CD4-positive, alpha-beta T cell treated with Interferon alpha-2 for 1 hour (primary cell): ENCODE results near the gene SNPH.

ENCODE experiments used
- DNase-seq, 2 donors: peaks; one replicate each; pipeline ENCODE4 v3.0.0-alpha.2; 2020 to 2022

SNPH gene

DNA sequence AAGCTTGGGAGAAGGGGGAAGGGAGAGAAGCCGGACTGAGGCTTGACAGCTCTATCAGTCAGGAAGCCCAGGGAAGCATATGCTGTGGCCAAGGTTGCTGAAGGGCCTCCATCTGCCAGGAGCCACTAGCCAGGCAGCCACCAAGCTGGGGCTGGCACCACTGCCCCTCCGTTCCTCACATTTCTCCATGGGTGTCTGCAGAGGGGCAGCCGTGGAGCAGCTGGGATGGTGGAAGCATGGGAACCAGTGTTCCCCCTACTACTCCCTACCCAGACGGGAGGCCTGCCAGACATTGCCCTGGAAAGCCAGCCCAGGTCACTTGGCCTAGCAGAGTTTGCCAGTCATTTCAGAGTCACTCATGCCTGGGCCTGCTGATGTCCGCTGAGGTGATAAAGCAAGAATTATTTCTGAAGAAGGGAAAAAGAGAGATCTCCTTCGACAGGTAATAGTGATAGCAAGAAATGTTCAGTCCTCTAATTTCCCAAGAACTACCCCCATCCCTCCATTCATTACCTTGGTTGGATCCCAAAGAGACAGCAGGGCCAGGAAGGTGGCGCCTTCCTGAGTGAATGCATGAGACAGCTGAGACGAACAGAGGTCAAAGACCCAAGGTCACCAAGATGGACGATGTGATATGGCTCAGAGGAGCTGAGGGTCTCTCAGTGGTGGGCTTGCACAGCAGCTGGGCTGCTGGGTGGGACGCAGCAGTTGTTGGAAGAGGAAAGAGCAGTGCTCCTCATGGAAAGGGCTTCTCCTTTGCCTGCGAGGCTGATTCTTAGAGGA lies 21.9 kb downstream of the SNPH start:
- no peak for DNase-seq

DNA sequence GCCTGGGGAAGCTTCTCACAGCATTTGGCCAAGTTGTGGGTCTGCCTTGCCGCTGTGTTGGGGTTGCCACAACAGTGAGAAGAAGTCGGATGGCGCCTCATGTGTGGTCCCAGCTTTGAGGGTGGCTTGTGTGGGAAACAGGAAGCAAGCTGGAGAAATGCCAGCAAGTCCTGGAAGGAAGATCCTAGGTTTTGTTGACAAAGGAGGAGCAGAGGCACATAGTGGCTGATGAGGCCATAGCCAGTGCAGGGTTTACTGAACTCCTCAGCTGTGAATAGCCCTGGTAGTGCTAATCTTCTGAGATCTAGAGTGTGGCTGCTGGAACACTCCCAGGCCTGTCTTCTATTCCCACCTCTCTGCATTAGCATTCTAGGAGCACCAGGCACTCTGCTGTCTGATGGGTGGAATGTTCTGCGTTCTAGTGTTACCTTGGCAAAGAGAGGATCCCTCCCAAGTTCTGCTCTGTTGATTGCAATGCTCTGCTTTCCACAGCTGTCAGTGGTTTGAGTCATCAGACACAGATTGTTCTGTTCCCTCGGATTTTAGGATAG lies 25.2 kb downstream of the SNPH start:
- no peak for DNase-seq

DNA sequence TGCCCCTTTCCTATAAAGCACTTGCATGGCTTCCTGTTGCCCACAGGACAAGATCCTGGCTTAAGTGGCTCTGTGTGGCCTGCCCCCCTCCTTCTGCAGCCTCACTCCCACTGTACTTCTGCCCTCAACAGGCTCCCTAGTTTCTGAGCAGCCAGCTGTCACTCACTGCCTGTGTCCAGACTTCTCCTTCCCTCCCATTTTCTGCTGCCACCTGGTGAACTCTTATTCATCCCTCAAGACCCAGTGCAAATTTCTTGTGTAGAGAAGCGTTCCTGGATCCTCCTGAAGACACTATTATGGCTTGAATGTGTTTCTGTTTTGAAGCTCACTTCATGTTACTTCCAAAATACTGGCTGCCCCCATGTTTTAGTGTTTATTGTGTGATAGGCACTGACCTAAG lies 26.5 kb downstream of the SNPH start:
- no peak for DNase-seq

DNA sequence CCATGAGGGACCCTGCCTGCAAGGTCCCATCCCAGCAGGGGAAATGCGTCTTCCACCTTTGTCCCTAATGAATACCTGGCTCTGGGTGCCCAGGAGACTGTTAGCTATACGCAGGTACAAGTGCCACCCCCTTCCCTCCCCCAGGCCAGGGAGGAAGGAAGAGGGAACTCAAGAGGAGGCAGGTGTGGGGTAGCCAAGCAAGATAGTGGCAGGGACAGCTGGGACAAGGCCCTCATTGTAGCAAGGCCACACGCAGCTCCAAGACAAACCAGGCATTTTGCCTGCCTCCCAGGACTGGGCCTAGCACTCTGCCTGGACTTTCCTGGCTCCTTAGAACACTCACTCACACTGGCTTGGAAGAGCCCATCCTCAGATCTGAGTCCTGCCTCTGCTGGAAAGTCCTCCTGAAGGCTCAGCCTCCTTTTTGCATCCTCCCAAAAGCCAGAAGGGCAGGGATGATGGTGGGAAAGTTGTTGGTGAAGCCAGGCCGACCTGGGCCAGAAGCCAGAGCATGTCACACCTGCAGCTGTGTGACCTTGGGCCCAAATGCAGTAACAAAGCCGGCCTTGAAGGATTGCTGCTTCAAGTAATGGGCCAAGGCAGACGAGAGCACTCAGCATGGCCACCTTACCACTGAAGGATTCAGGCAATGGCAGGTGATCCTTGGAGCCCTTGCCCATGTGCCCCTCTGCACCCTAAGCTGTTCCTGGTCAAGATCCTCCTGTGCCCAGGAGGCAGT lies 27.7 kb downstream of the SNPH start:
- no peak for DNase-seq

DNA sequence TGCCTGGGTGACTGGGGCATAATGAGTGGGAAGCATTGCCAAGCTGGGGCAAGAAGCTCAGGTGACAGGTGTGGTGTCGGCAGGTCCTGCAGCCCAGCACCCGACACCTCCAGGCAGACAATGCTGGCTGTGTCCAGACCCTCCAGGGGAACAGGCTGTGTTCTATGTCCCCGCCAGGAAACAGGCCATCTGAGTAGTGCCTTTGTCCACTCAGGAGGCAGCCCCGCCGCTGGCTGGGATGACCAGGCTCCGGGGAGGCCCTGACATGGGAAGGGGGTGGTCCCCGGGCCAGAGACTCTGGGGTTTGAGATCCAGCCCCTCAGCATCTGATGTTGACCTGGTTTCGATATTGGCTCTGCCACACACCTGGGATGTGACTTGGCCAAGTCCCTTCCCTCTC lies 28.4 kb downstream of the SNPH start:
- DNase-seq, result no peak

DNA sequence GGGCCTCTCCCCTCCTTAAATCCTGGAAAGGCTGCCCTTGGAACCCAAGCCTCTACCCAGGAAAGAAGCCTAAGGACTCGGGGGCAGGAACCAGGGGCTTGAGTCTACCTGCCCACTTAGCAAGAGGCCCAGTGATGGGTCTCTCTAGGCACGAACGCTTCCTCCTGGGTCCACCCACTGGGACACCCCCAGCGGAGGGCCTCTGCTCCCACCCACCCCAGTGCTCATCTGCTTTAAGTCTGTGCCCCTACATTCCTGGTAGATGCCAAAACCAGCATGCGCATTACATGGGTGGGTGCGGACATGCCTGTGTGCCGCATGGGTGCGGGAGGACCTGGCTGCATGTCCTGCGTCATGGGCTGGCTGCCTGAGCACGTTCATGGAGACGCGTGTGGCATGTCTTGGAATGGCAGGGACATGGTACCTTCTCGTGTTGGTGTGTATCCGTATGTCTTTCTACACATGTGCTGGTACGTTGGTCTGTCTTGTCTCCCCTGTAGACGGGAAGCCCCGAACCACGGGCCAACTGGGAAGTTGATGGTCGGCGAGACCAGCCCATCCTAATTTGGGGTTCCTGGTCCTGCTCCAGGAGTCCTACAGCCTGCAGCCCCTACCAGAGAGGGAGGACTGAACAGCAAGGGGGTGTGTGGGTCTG lies 29.3 kb downstream of the SNPH start:
- DNase-seq, result no peak

DNA sequence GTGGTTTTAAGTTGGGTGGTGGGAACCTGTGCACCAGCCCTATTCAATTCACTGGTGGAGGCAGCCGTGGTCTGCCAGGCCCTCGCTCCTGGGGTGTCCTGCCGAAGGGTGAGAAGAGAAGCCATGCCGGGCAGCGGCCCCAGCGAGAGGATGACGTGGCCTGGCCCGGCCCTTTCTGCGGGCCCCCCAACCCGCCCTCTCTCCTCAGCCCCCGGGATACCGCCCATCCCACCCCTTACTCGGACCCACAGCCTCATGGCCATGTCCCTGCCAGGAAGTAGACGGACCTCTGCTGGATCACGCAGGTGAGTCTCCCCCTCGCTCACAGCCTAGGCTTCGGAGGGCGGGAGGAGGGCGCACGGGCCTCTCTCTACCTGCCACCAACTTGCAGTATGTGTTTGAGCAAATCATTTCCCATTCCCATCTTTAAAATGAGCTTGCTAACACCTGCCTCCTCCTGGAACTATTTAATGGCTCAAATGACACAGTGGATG lies 30.1 kb downstream of the SNPH start:
- no peak for DNase-seq

DNA sequence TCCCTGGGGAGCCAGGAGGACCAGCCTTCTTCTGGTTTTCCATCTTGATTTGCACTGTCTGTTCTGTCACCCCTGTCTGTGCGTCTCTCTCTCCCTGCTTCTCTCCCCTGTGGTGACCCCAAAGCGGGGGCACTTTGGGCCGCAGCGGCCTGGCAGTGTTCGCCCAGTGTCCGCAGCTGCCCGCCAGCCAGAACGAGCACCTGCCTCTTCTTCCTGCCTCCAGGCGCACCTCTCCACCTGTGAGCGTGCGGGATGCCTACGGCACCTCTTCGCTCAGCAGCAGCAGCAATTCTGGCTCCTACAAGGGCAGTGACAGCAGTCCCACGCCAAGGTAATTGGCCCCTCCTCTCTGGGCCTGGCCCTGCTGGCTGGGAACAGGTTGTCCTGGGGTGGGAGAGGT lies 30.8 kb downstream of the SNPH start:
- no peak for DNase-seq

DNA sequence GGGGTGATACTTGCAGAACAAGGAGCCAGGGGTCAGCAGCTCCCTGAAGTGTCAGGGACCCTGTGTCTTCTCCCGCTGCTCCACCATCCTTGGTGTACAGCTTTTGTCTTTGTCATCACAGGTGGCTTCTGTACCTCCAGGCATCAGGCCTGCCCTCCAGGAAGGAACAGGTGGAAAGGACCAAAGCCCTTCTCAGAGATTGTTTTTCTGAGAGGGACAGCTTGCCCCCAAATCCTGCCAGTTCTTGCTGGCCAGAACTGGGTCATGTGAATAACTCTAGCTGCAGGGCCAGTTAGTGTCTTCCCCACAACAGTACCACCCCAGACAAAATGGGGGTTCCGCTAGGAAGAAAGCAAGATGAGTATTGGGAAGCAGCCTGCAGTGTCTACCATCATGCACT lies 31.4 kb downstream of the SNPH start:
- DNase-seq, result no peak

DNA sequence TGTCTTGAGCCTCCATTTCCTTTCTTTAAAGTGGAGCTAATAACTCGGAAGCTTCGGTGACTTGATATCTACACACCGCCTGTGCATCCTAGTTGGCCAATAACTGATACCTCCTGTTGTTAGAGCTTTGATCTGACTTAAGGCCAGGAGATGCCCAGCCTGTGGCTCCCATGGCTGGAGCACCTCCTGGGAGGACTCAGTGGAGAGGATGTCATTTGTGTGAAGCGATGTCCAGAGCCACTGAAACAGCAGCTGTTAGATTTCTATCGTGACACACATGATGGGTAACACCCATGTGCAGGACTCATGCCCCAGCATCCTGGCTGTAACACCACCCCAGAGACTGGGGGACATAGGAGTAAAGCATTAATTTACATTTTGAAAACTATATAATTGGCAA lies 32.1 kb downstream of the SNPH start:
- DNase-seq, result no peak

DNA sequence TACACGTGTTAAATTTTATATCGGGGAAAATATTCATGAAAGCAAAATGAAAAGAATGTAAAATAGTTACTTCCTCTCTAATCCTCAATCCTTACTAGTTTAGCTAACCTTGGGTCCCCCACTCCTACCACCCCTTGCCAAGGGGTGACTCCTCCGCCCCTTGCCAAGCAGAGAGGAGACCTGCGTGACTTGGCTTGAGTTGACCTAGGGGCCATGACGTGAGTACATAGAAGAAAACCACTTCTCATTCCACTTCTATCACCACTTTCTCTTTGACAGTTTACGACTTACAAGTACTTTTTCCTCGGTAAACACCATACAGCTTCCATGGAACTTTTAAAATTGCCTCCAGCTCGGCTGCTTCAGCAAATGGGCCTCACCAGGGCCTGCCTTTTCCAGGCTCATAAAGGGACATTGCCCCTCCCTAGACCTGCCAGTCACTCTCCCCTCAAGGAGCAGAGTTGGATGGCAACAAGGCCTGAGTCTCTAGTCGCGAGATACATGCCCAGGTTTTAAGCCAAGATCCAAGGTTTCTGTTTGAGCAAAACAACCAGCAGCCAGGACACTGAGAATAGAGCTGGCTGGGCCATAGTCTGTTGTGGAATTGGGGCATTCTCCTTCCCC lies 32.9 kb downstream of the SNPH start:
- DNase-seq, result no peak

DNA sequence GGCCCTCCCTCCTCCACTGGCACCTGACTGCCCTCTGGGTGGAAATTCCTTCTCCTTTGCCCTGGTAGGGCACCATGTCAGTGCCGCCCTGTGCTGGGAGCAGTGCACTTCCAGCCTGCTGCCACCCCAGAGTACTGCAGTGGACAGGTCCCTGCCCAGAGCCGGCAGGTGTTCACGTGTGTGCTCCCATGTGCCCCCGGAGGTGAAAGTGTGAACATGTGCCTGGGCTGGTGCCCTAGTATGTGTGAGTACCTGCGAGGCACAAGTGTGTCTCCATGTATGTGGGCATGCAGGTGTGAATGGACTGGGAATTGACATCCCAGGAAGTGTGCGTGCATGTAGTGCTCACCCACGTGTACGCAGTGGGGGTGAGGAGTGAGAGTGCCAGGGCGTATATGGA lies 33.4 kb downstream of the SNPH start:
- DNase-seq, result peak in 1 of 2 donors; percentile 37

DNA sequence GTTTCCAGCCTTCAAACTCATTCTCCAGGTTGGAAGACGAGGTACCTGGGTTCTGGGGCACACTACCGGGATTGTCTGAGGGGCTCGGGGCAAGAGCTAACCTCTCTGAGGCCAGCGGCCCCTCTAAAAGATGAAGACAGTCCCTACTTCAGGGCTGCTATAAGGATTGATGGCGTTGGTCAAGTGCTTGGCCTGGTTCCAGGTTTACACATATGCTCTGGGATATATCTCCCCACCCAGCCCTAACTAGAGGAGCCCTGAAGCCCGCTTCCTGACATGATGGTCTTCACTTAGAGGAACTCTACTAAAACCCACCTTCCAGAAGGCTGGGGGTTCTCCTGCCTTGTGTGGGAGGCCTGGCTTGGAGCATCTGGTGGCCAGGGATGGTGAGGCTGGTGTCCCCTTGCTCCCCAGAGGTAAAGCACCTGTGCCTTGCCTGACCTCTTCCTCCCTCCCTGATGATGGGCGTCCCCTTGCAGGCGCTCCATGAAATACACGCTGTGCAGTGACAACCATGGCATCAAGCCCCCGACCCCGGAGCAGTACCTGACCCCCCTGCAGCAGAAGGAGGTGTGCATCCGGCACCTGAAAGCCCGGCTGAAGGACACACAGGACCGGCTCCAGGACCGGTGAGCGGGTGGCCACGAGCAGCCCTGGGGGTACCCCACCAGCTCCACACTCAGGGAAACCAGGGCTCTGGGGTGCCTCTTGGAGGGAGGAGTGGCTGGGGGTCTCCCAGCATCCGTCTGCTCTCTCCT lies 34.2 kb downstream of the SNPH start:
- DNase-seq, result no peak

DNA sequence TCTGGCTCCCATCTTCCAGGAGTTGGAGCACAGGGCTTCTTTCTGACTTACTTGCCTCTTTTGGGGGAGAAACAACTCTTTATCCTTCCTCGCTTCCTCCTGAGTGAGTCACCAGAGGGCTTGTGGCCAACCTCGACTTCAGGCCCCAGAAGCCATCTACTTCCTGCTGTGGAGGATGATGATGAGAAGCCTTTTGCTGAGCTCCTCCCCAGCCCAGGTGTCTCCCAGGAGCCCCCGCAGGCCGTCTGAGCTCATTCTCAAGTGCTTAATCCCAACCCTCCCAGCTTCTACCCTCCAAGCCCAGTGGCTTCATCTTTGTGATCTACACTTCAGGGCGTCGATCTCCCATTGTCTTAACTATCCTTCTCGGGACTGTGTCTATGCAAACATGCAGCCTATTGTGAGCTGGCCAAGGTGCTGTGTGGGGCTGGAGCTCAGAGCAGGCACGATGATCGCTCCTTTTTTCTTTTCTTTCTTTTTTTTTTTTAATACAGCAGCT lies 35.0 kb downstream of the SNPH start:
- peak; percentile 18 to 38 for DNase-seq

DNA sequence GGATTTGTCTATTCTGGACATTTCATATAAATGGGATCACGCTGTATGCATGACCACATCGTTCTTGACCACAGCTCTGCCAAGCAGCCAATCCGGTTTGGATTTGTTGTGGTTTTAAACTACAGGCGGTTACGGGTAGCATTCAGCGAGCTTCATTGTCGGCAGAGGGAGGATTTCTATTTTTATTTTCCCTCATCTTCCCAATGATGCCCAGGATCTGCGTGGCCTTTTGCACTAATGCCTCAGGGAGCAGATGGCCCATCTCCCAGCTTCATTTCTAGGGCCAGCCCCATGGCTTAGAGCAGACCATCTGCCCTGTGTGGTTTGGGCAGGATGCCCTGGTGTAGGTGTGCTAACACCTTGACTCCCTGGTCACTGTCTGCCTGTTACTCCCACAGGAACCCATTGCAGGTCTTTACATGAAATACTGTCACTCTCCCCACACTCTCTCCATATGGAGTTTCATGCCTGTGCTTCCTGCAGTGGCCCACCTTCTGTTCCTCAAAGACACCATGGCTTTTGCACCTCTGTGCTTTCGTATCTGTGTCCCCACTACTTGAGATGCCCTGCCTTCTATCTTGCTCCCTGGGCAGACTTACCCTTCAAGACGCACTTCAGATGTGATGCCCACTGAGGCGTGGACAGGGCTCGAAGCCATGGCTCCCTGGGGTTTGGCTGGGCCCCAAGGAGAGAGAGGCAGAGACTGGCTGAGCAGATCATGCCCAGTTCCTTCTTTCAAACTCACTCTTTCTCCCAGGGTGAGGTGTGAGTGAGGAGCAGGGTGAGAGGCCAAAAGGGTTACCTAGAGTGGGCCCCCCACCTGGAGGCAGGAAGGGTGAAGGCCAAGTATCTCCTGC lies 36.8 kb downstream of the SNPH start:
- no peak for DNase-seq

DNA sequence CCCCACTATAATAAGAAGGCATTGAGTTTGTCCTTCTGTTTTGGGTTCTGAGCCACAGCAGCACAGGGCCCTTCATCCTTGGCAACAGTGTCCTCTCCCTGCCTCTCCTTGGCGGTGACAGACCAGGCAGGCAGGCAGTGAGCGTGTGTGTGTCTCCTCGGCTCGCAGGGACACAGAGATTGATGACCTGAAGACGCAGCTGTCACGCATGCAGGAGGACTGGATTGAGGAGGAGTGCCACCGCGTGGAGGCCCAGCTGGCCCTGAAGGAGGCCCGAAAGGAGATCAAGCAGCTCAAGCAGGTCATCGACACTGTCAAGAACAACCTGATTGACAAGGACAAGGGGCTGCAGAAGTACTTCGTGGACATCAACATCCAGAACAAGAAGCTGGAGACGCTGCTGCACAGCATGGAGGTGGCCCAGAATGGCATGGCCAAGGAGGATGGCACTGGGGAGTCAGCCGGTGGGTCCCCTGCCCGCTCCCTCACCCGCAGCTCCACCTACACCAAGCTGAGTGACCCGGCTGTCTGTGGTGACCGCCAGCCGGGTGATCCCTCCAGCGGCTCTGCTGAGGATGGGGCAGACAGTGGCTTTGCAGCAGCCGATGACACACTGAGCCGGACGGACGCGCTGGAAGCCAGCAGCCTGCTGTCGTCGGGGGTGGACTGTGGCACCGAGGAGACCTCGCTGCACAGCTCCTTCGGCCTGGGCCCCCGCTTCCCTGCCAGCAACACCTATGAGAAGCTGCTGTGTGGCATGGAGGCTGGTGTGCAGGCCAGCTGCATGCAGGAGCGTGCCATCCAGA lies 38.8 kb downstream of the SNPH start:
- no peak for DNase-seq

DNA sequence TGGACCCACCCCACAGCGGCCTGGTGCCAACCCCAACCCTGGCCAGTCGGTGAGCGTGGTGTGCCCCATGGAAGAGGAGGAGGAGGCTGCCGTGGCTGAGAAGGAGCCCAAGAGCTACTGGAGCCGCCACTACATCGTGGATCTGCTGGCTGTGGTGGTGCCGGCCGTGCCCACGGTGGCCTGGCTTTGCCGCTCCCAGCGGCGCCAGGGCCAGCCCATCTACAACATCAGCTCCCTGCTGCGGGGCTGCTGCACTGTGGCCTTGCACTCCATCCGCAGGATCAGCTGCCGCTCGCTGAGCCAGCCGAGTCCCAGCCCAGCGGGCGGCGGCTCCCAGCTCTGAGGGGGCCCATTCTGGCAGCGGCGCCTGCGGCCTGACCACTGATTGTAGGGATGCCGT lies 39.6 kb downstream of the SNPH start:
- no peak for DNase-seq

DNA sequence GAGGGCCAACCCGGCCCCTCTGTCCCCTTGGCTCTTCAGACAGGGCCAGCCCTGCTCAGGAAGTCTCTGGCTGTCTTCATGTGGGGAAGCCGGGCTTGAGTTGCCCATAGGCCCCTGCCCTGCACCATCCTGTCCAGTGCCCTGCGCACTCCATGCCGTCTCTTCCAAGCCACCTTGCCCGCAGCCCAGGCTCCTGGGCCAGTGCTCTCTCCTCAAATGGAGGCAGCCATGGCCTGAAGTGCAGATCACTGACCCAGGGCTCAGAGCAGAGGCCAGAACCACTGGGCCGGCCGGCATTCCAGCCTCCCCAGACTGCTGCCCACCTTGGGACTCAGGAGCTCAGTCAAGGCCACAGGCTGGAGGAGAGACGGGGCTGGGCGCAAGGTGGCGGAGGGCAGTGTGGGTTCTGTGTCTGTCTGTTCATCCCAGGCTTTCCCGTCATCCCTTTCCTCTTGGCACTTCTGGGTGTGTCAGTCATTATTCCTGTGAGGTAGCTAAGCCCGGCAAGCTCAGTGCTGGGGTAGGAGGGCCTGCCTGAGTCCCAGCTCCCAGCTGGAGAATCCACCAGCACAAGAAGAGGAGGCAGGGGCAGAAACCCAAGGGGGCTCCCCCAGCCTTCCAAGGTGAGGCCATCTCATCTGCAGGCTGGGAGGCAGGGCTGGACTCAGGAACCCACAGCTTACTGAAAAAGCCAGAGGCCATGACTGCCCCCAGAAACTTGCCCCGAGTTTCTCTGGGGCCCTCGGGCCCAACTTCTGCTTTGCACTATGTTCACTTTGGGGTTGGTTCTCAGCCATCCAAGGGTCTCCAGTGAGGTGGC lies 40.4 kb downstream of the SNPH start:
- no peak for DNase-seq

DNA sequence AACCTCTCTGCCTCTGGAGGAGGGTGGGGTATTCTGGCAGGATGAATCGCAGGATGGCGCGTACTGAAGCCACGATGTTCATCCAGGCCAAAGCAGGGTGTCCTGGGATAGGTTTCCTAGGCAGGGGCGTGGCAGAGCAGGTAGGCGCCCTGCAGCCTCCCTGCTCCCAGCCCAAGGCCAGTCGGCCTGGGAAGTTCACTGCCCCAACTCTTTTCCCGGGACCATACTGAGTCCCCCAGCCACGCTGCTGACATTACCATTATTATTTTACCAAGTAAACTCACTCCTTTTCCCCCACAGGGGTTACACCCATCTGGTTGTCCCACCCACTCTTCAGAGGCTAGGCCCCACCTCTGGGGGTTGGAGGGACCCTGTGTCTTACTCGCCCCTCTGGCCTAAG lies 41.1 kb downstream of the SNPH start:
- no peak for DNase-seq
